Activated naive CD8-positive, alpha-beta T cell treated with anti-CD3 and anti-CD28 coated beads, Interleukin-2, amount 10 ng/mL, durations not matched to agents 7 days and 5 days (primary cell): ENCODE results near the gene GAGE12E. TPM values are rescaled to one million over a fixed set of nuclear protein-coding genes. Genes with fewer than 3 reads are reported as not detected.
"Not testable (repeated sequence)": the region's sequence is repeated elsewhere in the genome, so short reads cannot be mapped to it uniquely, and the experiment has no call there.

Experiments used
- ATAC-seq: fragments of 150-1000 bp; cut with Tn5 transposase; one replicate; pipeline ENCODE4 v1.10.0; 2021; ENCODE audit warnings: low read depth, moderate library complexity
- POLR2A ChIA-PET: fragments of 350-600 bp; sonication (Branson Sonifier 250); formaldehyde crosslinking; loops from one replicate; lab custom pipeline; 2021; ENCODE audit warnings: antibody characterized with exemption; lab: Charles Lee
- DNase-seq: peaks from one replicate; pipeline ENCODE4 v3.0.0; 2021
- H3K27ac Mint-ChIP-seq: one replicate; pipeline ENCODE4 v1.8.0; 2022; ENCODE audit warnings: mild to moderate bottlenecking, mixed read lengths
- H3K27me3 Mint-ChIP-seq: one replicate; pipeline ENCODE4 v1.8.0; 2022; ENCODE audit warnings: mild to moderate bottlenecking, moderate library complexity, mixed read lengths
- H3K36me3 Mint-ChIP-seq: one replicate; pipeline ENCODE4 v1.8.0; 2021; ENCODE audit warnings: mild to moderate bottlenecking, mixed read lengths
- H3K4me1 Mint-ChIP-seq: one replicate; pipeline ENCODE4 v1.8.0; 2021; ENCODE audit warnings: mixed read lengths
- H3K4me3 Mint-ChIP-seq: one replicate; pipeline ENCODE4 v1.8.0; 2022; ENCODE audit warnings: mild to moderate bottlenecking, moderate library complexity, mixed read lengths
- H3K9me3 Mint-ChIP-seq: one replicate; pipeline ENCODE4 v1.8.0; 2021; ENCODE audit warnings: mixed read lengths
- total RNA-seq, 2 experiments: library from RNA; stranded (reverse); gene quantifications; one replicate each; pipeline ENCODE4 v1.2.3, GENCODE V29; 2021

Gene GAGE12E
- not detected for total RNA-seq

- ATAC-seq, POLR2A ChIA-PET, H3K27me3 Mint-ChIP-seq, H3K27ac Mint-ChIP-seq, H3K9me3 Mint-ChIP-seq, H3K4me1 Mint-ChIP-seq, DNase-seq, H3K4me3 Mint-ChIP-seq, H3K36me3 Mint-ChIP-seq: not testable (repeated sequence)
Measured at GRCh38 chrX:49550989-49551388, at the start of gene GAGE12E. GAGE12E (plus strand) TSS chrX:49551289; CDS start chrX:49552444, 1,155 bp downstream.

GRCh38 chrX:49531877-49532276 is 19.2 kb upstream of the GAGE12E start, which contains the start of gene GAGE12C:
GAGE12C (plus strand) TSS chrX:49532177; CDS start chrX:49533332, 1,155 bp downstream.
- H3K4me1 Mint-ChIP-seq, H3K36me3 Mint-ChIP-seq, ATAC-seq, POLR2A ChIA-PET, DNase-seq, H3K9me3 Mint-ChIP-seq, H3K4me3 Mint-ChIP-seq, H3K27ac Mint-ChIP-seq, H3K27me3 Mint-ChIP-seq: not testable (repeated sequence)

- POLR2A ChIA-PET, H3K9me3 Mint-ChIP-seq, ATAC-seq, H3K27me3 Mint-ChIP-seq, H3K4me3 Mint-ChIP-seq, H3K4me1 Mint-ChIP-seq, DNase-seq, H3K27ac Mint-ChIP-seq, H3K36me3 Mint-ChIP-seq: not testable (repeated sequence)
Measured at GRCh38 chrX:49541433-49541832, 9.7 kb upstream of the GAGE12E start, which contains the start of gene GAGE12D. GAGE12D (plus strand) TSS chrX:49541733; CDS start chrX:49542888, 1,155 bp downstream.

GRCh38 chrX:49560542-49560941 is 9.5 kb downstream of the GAGE12E start, which contains the start of gene GAGE12F:
GAGE12F (plus strand) TSS chrX:49560842; CDS start chrX:49561997, 1,155 bp downstream.
- H3K4me3 Mint-ChIP-seq, H3K27ac Mint-ChIP-seq, H3K27me3 Mint-ChIP-seq, DNase-seq, POLR2A ChIA-PET, H3K4me1 Mint-ChIP-seq, H3K36me3 Mint-ChIP-seq, ATAC-seq, H3K9me3 Mint-ChIP-seq: not testable (repeated sequence)

GRCh38 chrX:49568728-49569127 is 17.6 kb downstream of the GAGE12E start:
- H3K27me3 Mint-ChIP-seq, H3K27ac Mint-ChIP-seq, H3K9me3 Mint-ChIP-seq, ATAC-seq, H3K4me3 Mint-ChIP-seq, H3K4me1 Mint-ChIP-seq, DNase-seq, POLR2A ChIA-PET, H3K36me3 Mint-ChIP-seq: not testable (repeated sequence)

GRCh38 chrX:49569152-49569551 is 18.1 kb downstream of the GAGE12E start:
- H3K9me3 Mint-ChIP-seq, H3K27me3 Mint-ChIP-seq, H3K36me3 Mint-ChIP-seq, H3K4me1 Mint-ChIP-seq, POLR2A ChIA-PET, H3K27ac Mint-ChIP-seq, DNase-seq, ATAC-seq, H3K4me3 Mint-ChIP-seq: not testable (repeated sequence)

GRCh38 chrX:49570100-49570499 is 19.0 kb downstream of the GAGE12E start, which contains the start of gene GAGE12G:
GAGE12G (plus strand) TSS chrX:49570400; CDS start chrX:49571555, 1,155 bp downstream.
- H3K4me1 Mint-ChIP-seq, H3K9me3 Mint-ChIP-seq, H3K27me3 Mint-ChIP-seq, H3K36me3 Mint-ChIP-seq, ATAC-seq, H3K4me3 Mint-ChIP-seq, POLR2A ChIA-PET, H3K27ac Mint-ChIP-seq, DNase-seq: not testable (repeated sequence)

GRCh38 chrX:49579649-49580048 is 28.6 kb downstream of the GAGE12E start, which contains the start of gene GAGE12H:
GAGE12H (plus strand) TSS chrX:49579949; CDS start chrX:49581104, 1,155 bp downstream.
- H3K27ac Mint-ChIP-seq, ATAC-seq: not testable (repeated sequence)

GRCh38 chrX:49589196-49589595 is 38.1 kb downstream of the GAGE12E start, which contains the start of gene GAGE2A:
GAGE2A (plus strand) TSS chrX:49589496; CDS start chrX:49590651, 1,155 bp downstream.
- H3K4me3 Mint-ChIP-seq, H3K4me1 Mint-ChIP-seq, DNase-seq, POLR2A ChIA-PET, H3K36me3 Mint-ChIP-seq, H3K27ac Mint-ChIP-seq, H3K9me3 Mint-ChIP-seq, H3K27me3 Mint-ChIP-seq, ATAC-seq: not testable (repeated sequence)

More at GRCh38 chrX:49579649-49580048, 28.6 kb downstream of the GAGE12E start, which contains the start of gene GAGE12H:
- H3K36me3 Mint-ChIP-seq, H3K4me3 Mint-ChIP-seq, POLR2A ChIA-PET, DNase-seq, H3K27me3 Mint-ChIP-seq, H3K9me3 Mint-ChIP-seq, H3K4me1 Mint-ChIP-seq: not testable (repeated sequence)

GRCh38 chrX:49589769-49590478 is 38.8 kb downstream of the GAGE12E start:
- H3K27ac Mint-ChIP-seq, ATAC-seq, H3K27me3 Mint-ChIP-seq, H3K4me1 Mint-ChIP-seq, H3K4me3 Mint-ChIP-seq, H3K36me3 Mint-ChIP-seq, H3K9me3 Mint-ChIP-seq, POLR2A ChIA-PET: not testable (repeated sequence)
- DNase-seq, result peak; percentile 25

GRCh38 chrX:49590488-49590887 is 39.4 kb downstream of the GAGE12E start:
- POLR2A ChIA-PET, DNase-seq, H3K36me3 Mint-ChIP-seq: not testable (repeated sequence)

GRCh38 chrX:49598720-49599119 is 47.6 kb downstream of the GAGE12E start, which contains the start of gene GAGE1:
GAGE1 (plus strand) TSS chrX:49599020; CDS start chrX:49600175, 1,155 bp downstream.
- H3K36me3 Mint-ChIP-seq, H3K4me3 Mint-ChIP-seq, H3K4me1 Mint-ChIP-seq, H3K27me3 Mint-ChIP-seq, H3K27ac Mint-ChIP-seq, ATAC-seq, POLR2A ChIA-PET, H3K9me3 Mint-ChIP-seq, DNase-seq: not testable (repeated sequence)

More at GRCh38 chrX:49590488-49590887, 39.4 kb downstream of the GAGE12E start:
- H3K9me3 Mint-ChIP-seq, H3K27me3 Mint-ChIP-seq, H3K4me3 Mint-ChIP-seq, ATAC-seq, H3K27ac Mint-ChIP-seq, H3K4me1 Mint-ChIP-seq: not testable (repeated sequence)
